Inferior parietal cortex (tissue), 1 donor: ENCODE results near the gene TMED6.
A peak's percentile ranks its signal among the peaks of the same experiment; 100 is the strongest.

Source experiments
- DNase-seq: peaks from one replicate; pipeline ENCODE4 v3.0.0-alpha.2; 2016; ENCODE audit errors: extremely low spot score

TMED6 gene

DNA sequence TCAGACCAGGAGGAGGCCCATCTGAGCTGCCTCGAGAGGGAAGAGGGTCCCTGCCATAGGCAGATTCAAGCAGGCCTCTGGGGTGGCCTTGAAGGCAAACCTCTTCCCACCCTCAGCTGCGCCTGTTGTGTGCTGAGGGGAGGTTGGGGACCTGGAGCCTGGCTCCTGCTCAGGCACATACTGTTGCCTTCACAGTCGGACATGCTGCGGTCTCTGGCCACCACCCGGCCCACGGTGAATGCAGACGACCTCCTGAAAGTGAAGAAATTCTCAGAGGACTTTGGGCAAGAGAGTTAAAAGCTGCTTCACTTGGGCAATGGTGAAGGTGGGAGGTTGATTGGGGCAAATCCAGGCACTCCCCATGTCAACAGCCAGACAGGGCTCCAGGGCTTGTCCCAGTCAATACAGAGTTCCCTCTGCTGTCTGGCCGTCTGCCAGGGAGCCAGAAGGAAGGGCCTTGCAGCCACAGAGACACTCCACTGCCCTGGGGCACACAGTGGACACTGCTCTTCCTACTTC, 27.5 kb downstream of the TMED6 start:
- no peak for DNase-seq

DNA sequence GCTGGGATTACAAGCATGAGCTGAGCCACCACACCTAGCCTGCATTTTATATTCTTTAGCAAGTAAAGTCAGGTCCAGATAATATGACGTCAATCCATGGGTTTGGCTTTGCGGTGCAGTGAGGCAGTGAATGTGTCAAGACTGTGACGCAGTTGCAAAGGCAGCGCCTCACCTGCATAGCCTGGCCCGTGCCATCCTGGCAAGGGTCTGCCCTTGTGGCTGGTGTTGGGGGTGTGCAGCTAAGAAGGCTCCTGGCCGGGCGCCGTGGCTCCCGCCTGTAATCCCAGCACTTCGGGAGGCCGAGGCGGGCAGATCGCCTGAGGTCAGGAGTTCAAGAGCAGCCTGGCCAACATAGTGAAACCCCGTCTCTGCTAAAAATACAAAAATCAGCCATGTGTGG, 28.2 kb downstream of the TMED6 start:
- DNase-seq: no peak

DNA sequence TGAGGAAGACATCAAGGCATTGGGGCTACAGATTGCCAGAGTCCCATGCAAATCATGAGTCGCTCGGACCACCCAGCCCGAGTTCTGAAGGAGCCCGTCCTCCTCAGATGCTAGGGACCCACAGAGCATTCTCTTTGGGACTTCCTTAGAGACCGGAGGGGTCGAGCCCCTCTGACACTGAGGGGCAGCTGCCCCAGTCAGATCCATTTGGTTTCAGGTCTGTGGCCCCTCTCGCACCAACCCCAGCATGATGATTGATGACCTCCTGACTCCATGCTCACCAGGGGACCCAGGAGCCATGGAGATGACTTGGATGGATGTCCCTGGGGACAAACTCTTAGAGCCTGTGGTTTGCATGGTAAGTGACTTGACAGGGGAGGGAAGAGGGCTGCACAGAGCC, 29.2 kb downstream of the TMED6 start:
- DNase-seq: no peak

DNA sequence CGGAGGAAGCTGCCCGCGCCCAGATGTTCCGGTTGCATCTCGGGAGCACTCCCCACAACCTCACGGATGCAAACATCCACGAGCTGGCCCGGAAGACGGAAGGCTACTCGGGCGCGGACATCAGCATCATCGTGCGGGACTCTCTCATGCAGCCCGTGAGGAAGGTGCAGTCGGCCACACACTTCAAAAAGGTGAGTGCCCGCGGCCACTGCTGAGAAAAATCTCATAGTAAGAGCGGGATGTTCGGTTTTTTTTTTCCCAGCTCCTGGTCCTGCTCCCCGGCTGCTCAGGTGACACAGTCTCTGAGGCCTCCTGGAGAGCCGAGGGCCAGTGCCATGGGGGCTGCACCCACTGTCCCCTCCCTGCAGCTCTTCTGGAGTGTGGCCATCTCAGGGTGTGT, 30.5 kb downstream of the TMED6 start:
- DNase-seq: no peak

DNA sequence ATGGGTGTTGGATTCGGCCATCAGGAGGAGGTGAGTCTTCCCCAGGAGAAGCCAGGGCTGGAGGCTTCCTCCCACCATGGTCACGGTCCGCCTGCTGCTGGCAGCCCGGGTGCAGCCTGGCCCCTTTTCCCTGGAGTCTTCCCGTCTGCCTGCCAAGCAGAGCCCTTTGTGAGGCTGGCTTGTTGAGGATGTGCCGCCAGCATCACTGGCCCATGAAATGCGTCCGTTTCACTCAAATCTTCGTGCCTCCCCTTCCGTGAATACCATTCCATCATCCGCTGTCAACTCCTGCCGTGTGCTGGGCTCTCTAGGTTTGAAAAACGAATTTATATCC, 30.9 kb downstream of the TMED6 start:
- no peak for DNase-seq

DNA sequence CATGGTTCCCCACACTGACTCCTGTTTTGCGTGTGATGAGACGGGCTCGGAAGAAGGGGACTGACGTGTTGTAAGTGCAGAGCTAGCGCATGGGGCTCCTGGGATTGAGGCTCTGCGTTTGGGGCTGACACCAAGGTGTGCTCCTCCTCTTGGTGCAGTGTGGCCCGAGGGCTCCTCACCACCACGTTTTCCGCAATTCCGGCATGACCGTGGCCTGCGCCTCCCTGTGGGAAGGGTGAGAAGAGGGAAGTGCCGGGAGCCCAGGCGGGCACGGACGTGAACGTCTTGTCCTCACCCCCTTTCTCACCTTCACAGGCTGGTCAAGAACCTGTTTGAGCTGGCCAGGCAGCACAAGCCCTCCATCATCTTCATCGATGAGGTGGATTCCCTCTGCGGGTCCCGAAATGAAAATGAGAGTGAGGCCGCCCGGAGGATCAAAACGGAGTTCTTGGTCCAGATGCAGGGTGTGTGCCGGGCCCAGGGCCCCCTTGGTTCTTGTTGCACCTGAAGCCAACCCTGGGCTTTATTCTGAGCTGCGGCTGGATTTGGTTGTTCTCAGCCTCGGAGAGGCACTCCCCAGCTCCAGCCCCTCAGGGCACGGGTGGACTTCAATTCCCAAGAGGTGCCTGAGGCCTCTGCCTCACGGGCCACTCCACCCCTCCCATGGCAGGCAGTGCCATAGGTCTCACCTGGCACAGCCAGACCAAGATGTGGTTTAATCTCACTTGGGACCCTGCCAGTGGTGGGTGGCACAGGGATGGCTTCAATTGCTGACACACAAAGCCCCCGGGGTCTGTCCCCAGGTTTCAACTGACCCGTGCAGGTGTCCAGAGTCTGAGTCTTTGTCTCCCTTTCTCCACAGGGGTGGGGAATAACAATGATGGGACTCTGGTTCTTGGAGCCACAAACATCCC, 31.5 kb downstream of the TMED6 start:
- no peak for DNase-seq

- no peak for DNase-seq
These were observed 32.2 kb downstream of the TMED6 start for GRCh38 chr16:69319381-69319780.

DNA sequence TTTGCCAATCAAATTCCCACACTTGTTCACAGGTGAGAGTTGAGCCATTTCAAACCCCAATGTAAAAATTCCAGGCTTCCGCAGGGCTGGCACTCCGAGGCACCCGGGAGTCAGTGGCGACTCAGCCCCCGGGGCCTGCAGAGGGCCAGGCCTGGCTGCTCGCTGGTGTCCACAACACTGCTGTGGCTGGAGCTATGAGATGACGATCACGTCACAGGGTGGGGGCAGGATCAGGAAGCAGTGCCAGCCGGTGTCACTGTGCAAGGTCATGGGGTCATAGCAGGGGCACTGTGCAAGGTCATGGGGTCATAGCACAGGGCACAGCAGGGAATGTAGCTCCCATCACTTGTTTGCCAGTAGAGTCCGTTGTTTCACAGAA, 32.7 kb downstream of the TMED6 start:
- no peak for DNase-seq

DNA sequence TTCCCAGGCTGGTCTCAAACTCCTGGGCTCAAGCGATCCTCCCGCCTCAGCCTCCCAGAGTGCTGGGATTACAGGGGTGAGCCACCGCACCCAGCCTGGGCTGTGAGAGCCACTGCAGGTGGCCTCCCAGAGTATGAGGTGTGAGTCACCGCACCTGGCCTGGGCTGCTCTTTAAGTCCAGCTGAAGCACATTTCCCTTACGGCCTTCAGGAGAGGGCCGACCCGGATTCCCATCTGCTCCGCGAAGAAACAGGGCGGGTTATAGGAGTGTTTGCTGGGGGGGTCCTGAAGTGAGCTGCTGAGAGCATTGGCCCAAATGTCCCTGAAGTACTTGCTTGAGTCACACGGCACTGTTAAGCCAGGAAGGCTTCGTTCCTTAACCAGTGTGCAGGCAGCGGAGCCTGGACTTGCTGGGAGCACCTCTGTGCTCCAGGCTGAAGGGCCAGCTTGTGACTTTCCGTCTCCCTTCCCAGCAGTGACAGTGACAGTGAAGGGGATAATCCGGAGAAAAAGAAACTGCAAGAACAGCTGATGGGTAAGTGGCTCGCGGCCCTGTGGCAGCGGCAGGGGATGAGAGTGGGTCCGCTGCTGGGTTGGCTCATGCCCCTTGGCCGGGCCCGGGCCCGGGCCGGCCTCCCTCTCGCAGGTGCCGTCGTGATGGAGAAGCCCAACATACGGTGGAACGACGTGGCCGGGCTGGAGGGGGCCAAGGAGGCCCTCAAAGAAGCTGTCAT, 33.2 kb downstream of the TMED6 start:
- DNase-seq: no peak

GRCh38 chr16:69316595-69317034, 35.0 kb downstream of the TMED6 start:
- DNase-seq: no peak

DNA sequence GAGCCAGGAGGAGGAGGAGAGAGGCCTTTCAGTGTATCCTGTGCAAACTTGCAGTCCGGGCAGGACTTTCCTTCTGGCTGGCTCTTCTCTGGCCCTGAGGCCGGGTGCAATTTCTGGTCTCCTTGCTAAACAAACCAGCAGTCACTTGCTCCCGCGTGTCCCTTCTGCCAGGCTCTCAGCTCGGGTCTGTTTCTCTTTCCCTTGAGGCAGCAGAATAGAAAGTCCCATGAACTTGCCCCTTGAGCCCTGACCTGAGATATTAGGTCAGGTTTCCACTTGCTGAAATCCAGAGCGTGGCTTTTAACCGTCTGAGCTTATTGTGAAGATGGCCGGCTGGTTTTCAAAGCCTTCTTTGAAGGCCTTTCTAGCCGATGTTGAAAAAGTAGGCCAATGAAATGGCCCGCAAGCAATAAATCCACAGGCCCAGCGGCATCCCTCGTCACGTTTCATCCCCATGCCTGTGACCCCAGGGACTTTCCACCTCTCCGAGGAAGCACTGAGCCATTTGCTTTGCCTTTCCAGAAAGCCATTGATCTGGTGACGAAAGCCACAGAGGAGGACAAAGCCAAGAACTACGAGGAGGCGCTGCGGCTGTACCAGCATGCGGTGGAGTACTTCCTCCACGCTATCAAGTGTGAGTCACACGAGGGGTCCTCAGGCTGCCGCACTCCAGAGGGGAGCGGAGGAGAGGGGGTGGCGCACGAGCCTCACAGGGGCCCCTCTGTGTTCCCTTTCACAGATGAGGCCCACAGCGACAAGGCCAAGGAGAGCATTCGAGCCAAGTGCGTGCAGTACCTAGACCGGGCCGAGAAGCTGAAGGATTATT, 35.9 kb downstream of the TMED6 start:
- no peak for DNase-seq

- DNase-seq: no peak
These were observed 37.1 kb downstream of the TMED6 start for GRCh38 chr16:69314534-69314933.

- DNase-seq: no peak
These were observed 38.1 kb downstream of the TMED6 start for GRCh38 chr16:69313469-69313868.

GRCh38 chr16:69311533-69312387, 39.8 kb downstream of the TMED6 start:
- DNase-seq: no peak

DNA sequence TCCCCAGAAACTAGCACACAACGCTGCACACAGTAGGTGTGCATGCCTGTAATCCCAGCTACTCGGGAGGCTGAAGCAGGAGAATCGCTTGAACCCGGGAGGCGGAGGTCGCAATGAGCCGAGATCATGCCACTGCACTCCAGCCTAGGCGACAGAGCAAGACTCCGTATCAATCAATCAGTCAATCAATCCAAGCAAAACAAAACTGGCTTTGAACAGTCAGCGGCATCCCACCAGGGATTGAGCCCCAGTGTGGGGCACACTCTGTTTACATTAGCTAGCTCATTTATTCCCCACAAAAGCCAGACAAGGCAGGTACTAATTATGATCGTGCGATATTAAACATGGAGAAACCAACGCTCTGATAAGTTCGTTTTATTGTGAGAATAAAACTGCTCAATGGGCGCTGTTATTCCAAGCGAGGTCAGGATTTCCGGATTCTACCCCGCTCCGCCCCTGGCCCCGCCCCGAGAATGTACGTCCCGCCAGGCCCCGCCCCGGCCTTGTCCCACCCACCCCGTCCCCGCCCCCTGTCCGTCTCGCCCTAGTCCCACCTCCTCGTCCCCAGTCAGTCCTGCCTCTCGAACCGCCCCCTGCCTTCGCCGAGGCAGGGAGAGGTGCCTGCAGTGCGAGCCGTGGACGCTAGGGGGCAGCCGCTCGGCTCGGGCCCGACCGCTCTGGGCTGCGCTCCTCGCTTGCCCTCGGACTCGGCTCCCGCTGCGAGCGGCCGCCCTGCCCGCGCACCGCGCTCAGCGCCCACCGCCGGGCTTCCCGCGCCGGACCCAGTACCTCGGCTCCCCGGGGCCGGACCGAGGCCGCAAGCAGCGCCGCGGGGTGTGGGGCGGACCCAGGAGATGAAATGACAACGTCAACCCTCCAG, 40.7 kb downstream of the TMED6 start, which contains the start of gene VPS4A:
TSS of gene VPS4A (plus strand) at position 698 of the 880 bp plus-strand sequence. CDS start at position 860, 162 bp downstream.
- peak; percentile 95 for DNase-seq

- DNase-seq: peak; percentile 51
These were observed 42.3 kb downstream of the TMED6 start for GRCh38 chr16:69309316-69309715.

- no peak for DNase-seq
These were observed 43.7 kb downstream of the TMED6 start for GRCh38 chr16:69307856-69308255.

- no peak for DNase-seq
These were observed 44.5 kb downstream of the TMED6 start for GRCh38 chr16:69307091-69307490.

DNA sequence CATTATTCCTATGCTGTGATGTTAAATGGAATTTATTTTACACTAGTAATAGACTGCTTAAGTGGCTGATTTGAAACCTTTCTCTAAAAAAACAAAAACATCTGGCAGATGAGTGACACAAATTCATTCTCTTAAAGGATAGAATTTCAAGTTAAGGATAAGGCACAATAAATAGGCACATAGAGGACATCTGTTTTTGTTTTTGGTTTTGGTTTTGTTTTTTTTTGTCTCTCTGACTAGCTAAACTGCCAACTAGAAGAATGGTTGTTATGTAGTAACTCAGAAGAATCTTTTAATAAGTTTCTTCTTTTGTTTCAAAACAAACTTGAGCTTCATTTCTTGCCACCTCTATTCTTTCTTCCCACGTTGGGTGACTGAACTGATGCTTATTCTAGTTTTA, 45.6 kb downstream of the TMED6 start:
- DNase-seq: no peak

DNA sequence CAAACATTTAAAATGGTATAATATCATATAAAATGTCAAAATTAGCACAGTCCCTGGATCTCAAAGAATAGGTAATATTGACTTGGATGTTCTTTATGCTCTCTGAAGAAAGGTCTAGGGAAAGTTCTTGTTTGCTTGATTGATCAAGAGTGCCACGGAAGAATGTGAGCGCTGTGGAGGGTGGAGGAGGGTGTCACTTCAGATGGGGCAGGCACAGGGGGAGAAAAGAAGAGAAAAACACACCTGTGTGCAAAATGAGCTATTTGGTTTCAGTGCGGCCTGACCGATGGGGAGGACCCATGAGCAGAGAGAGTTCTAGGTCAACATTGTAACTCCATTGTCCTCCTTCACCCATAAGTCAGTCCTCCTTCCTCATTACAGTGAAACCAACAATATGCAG, 49.3 kb downstream of the TMED6 start:
- no peak for DNase-seq
